DOHH2 (cell line): ENCODE results near the gene RHOT2.

Source experiments
- H3F3A ChIP-seq: fragments of 200-600 bp; sonication (generic), shearing (Covaris generic); 2 replicates; pipeline ENCODE4 v1.6.0; 2016; ENCODE audit warnings: antibody characterized with exemption, mild to moderate bottlenecking; ENCODE audit not compliant: control insufficient read depth, insufficient read depth
- H3K27ac ChIP-seq: fragments of 200-600 bp; sonication (generic); 2 replicates; pipeline ENCODE4 v1.5.1; 2014; ENCODE audit warnings: low read depth, mild to moderate bottlenecking, low read length, moderate library complexity
- H3K27me3 ChIP-seq: fragments of 200-600 bp; sonication (generic); 2 replicates; pipeline ENCODE4 v1.6.1; 2014; ENCODE audit warnings: mild to moderate bottlenecking, low read length, mixed read lengths; ENCODE audit not compliant: control insufficient read depth
- H3K36me3 ChIP-seq: fragments of 200-600 bp; sonication (generic); 2 replicates; pipeline ENCODE4 v1.6.1; 2014; ENCODE audit warnings: mild to moderate bottlenecking, low read length, moderate library complexity, mixed read lengths; ENCODE audit not compliant: control insufficient read depth
- H3K4me1 ChIP-seq: fragments of 200-600 bp; sonication (generic); 2 replicates; pipeline ENCODE4 v1.6.1; 2014; ENCODE audit warnings: mild to moderate bottlenecking, low read length, mixed read lengths; ENCODE audit not compliant: control insufficient read depth
- H3K4me2 ChIP-seq: fragments of 200-600 bp; sonication (generic); 2 replicates; pipeline ENCODE4 v1.6.0; 2014; ENCODE audit warnings: mild to moderate bottlenecking, low read length, moderate library complexity
- H3K4me3 ChIP-seq: fragments of 200-600 bp; sonication (generic); 2 replicates; pipeline ENCODE4 v1.5.1; 2014; ENCODE audit warnings: mild to moderate bottlenecking, low read length, mixed read lengths
- H3K79me2 ChIP-seq: fragments of 200-600 bp; sonication (generic); 2 replicates; pipeline ENCODE4 v1.6.1; 2014; ENCODE audit warnings: mild to moderate bottlenecking, low read length, mixed read lengths; ENCODE audit not compliant: control insufficient read depth
- H3K9me2 ChIP-seq: fragments of 200-600 bp; sonication (generic); replicated peaks from 2 replicates; pipeline ENCODE4 v1.6.1; 2014; ENCODE audit warnings: mild to moderate bottlenecking, low read length, mixed read lengths; ENCODE audit not compliant: control insufficient read depth
- H3K9me3 ChIP-seq: fragments of 200-600 bp; sonication (generic); 2 replicates; pipeline ENCODE4 v1.6.1; 2014; ENCODE audit warnings: antibody characterized with exemption, low read length, mixed read lengths; ENCODE audit not compliant: control insufficient read depth, insufficient read depth
- H4K20me1 ChIP-seq: fragments of 200-600 bp; sonication (generic); 2 replicates; pipeline ENCODE4 v1.6.0; 2014; ENCODE audit warnings: low read depth, mild to moderate bottlenecking, antibody characterized with exemption, low read length, moderate library complexity; ENCODE audit not compliant: control insufficient read depth, insufficient read depth
- CTCF ChIP-seq: fragments of 200-600 bp; sonication (generic); IDR thresholded peaks from one replicate; pipeline ENCODE4 v1.5.1; 2014; ENCODE audit warnings: antibody characterized with exemption, mild to moderate bottlenecking, low read depth, low read length; ENCODE audit not compliant: poor library complexity, severe bottlenecking
- EZH2phosphoT487 ChIP-seq: fragments of 200-600 bp; sonication (generic); IDR thresholded peaks from 2 replicates; pipeline ENCODE4 v1.6.1; 2017; ENCODE audit warnings: borderline replicate concordance, mild to moderate bottlenecking, antibody characterized with exemption, low read length, moderate library complexity, mixed read lengths

RHOT2 gene

GRCh38 chr16:648071-648780 is 19.7 kb upstream of the RHOT2 start:
- Histone ChIP-seq H3K79me2 (peaks cover 71% of the 10 kb centered on the region), H3K27me3 (no peaks in the 10 kb centered on the region), H3F3A (peaks cover 7% of the 10 kb centered on the region), H3K27ac (peak overlapping the region; percentile 74), H3K9me3 (no peaks in the 10 kb centered on the region), H3K9me2 (no peaks in the 10 kb centered on the region), H3K4me3 (peak overlapping the region; percentile 80), H3K4me2 (peak overlapping the region; percentile 99), H3K4me1 (peaks cover 36% of the 10 kb centered on the region), H4K20me1 (no peaks in the 10 kb centered on the region), H3K36me3 (peaks cover 45% of the 10 kb centered on the region)
- TF ChIP-seq EZH2phosphoT487 = no peak
- peak; percentile 92 for TF ChIP-seq CTCF

GRCh38 chr16:648781-649589 is 18.9 kb upstream of the RHOT2 start, which contains the start of gene WDR90:
WDR90 (plus strand) TSS chr16:649365; CDS start chr16:649417, 52 bp downstream.
- peak within 1 kb of the TSS; percentile 74 for H3K27ac ChIP-seq
- H3K4me3 ChIP-seq = peak within 1 kb of the TSS; percentile 80
- H4K20me1 ChIP-seq = no peaks in the 10 kb centered on the region
- no peaks in the 10 kb centered on the region for H3K27me3 ChIP-seq
- peak within 1 kb of the TSS; percentile 99 for H3K4me2 ChIP-seq
- H3K9me2 ChIP-seq = no peaks in the 10 kb centered on the region
- peaks cover 7% of the 10 kb centered on the region for H3F3A ChIP-seq
- H3K79me2 ChIP-seq = peaks cover 63% of the 10 kb centered on the region
- TF ChIP-seq EZH2phosphoT487 = no peak
- no peak for TF ChIP-seq CTCF
- H3K4me1 ChIP-seq = peaks cover 33% of the 10 kb centered on the region
- H3K9me3 ChIP-seq = no peaks in the 10 kb centered on the region
- H3K36me3 ChIP-seq = peaks cover 51% of the 10 kb centered on the region

- Histone ChIP-seq H3K27ac (peak overlapping the region; percentile 50), H3F3A (peaks cover 7% of the 10 kb centered on the region), H3K79me2 (peaks cover 57% of the 10 kb centered on the region), H3K9me3 (no peaks in the 10 kb centered on the region), H3K36me3 (peaks cover 49% of the 10 kb centered on the region), H4K20me1 (no peaks in the 10 kb centered on the region), H3K9me2 (no peaks in the 10 kb centered on the region), H3K27me3 (no peaks in the 10 kb centered on the region), H3K4me2 (peak overlapping the region; percentile 99), H3K4me1 (peaks cover 33% of the 10 kb centered on the region), H3K4me3 (peak overlapping the region; percentile 80)
- TF ChIP-seq EZH2phosphoT487 = no peak
- no peak for TF ChIP-seq CTCF
These were observed 18.3 kb upstream of the RHOT2 start for GRCh38 chr16:649631-650030.
